Esophagus muscularis mucosa (tissue), 4 donors: ENCODE measurements around the gene PLEK. TPM values are rescaled to one million over a fixed set of nuclear protein-coding genes. Genes with fewer than 3 reads are reported as not detected.
"Not testable (repeated sequence)": the region's sequence is repeated elsewhere in the genome, so short reads cannot be mapped to it uniquely, and the experiment has no call there.

Experiments used
- DNase-seq: peaks from one replicate; pipeline ENCODE4 v3.0.0-alpha.2; 2017; ENCODE audit errors: extremely low spot score
- H3K27ac ChIP-seq, 4 donors: fragments of 200-600 bp; sonication (generic); replicated peaks in 1 of 4; 1 replicate in 3 of 4; 2 replicates in 1 of 4; pipeline ENCODE4 v1.5.1; 2016 to 2019; ENCODE audit warnings: mild to moderate bottlenecking in 1 of 4
- H3K27me3 ChIP-seq, 4 donors: fragments of 200-600 bp; sonication (generic); one replicate each; pipeline versions ENCODE4 v1.5.1 to v1.6.0; 2016 to 2019
- H3K36me3 ChIP-seq, 4 donors: fragments of 200-600 bp; sonication (generic); one replicate each; pipeline ENCODE4 v1.5.1; 2016 to 2019
- H3K4me1 ChIP-seq, 4 donors: fragments of 200-600 bp; sonication (generic); one replicate each; pipeline ENCODE4 v1.5.1; 2016 to 2019
- H3K4me3 ChIP-seq, 4 donors: fragments of 200-600 bp; sonication (generic); 1 replicate in 2 of 4; 2 replicates in 2 of 4; pipeline ENCODE4 v1.5.1; 2016 to 2019; ENCODE audit warnings: mild to moderate bottlenecking in 4 of 4, moderate library complexity in 1 of 4
- H3K9me3 ChIP-seq, 4 donors: fragments of 200-600 bp; sonication (generic); 1 replicate in 3 of 4; 2 replicates in 1 of 4; pipeline ENCODE4 v1.5.1; 2016 to 2019
- CTCF ChIP-seq, 3 experiments: fragments of 200-600 bp in 2 of 3; fragments of 450-650 bp in 1 of 3; sonication (generic) in 2 of 3; IDR thresholded peaks; one replicate each; pipeline ENCODE4 v1.5.1; 2017 to 2019; ENCODE audit warnings: antibody characterized with exemption in 3 of 3, mild to moderate bottlenecking in 2 of 3, moderate library complexity in 1 of 3
- EP300 ChIP-seq: sonication (generic); formaldehyde crosslinking; IDR thresholded peaks from one replicate; pipeline ENCODE4 v1.6.1; 2017; ENCODE audit warnings: antibody characterized with exemption
- POLR2A ChIP-seq: fragments of 450-650 bp; IDR thresholded peaks from one replicate; pipeline ENCODE4 v1.6.1; 2017; ENCODE audit warnings: antibody characterized with exemption, moderate library complexity, mild to moderate bottlenecking, low read depth
- POLR2AphosphoS5 ChIP-seq, 2 donors: sonication (generic); formaldehyde crosslinking; IDR thresholded peaks; one replicate each; pipeline ENCODE4 v1.6.1; 2017; ENCODE audit warnings: antibody characterized with exemption in 2 of 2
- WGBS: methylation state at CpG from one replicate; pipeline ENCODE4 v1.1.5; 2018; 5-methylcytosine and 5-hydroxymethylcytosine counted together
- intact Hi-C: fragments of 100-400 bp; cut with DNase I; formaldehyde crosslinking; loops from one replicate; pipeline ENCODE4 v1.15.1; 2023
- total RNA-seq, 4 donors: library from RNA; depleted of rRNA; stranded (reverse); fragments of >200 nt; gene quantifications; one replicate each; pipeline versions ENCODE4 v1.1.0 to v1.2.1, GENCODE V29; 2016

Gene PLEK
- total RNA-seq, 4 donors from 2014 or later, result 3.1 to 23.4 (median 6.0) TPM

- Histone ChIP-seq H3K27ac (no peak overlapping the region), H3K36me3 (no peaks in the 10 kb centered on the region), H3K4me3 (no peak overlapping the region), H3K4me1 (peaks cover 3 to 15% (median 10%) of the 10 kb centered on the region in 4 donors), H3K9me3 (no peaks in the 10 kb centered on the region), H3K27me3 (no peaks in the 10 kb centered on the region)
- TF ChIP-seq POLR2A, result no peak
- no peak for TF ChIP-seq CTCF (IDR thresholded peaks at IDR 0.05)
- TF ChIP-seq POLR2AphosphoS5 (IDR thresholded peaks at IDR 0.05), result no peak
- no peak for TF ChIP-seq EP300
- intact Hi-C loops, result no loop called here
- DNase-seq, result no peak
- 37% methylated on average over 2 of the region's 2 CpGs for WGBS
Observed at GRCh38 chr2:68390114-68390513, 25.0 kb downstream of the PLEK start.

- no peak for DNase-seq
- TF ChIP-seq POLR2A, result no peak
- TF ChIP-seq EP300, result no peak
- no peak for TF ChIP-seq CTCF (IDR thresholded peaks at IDR 0.05)
- no peak for TF ChIP-seq POLR2AphosphoS5 (IDR thresholded peaks at IDR 0.05)
- peaks cover 3 to 15% (median 10%) of the 10 kb centered on the region in 4 donors for H3K4me1 ChIP-seq
- no peak overlapping the region for H3K27ac ChIP-seq
- no peaks in the 10 kb centered on the region for H3K27me3 ChIP-seq
- H3K36me3 ChIP-seq, result no peaks in the 10 kb centered on the region
- H3K9me3 ChIP-seq, result no peaks in the 10 kb centered on the region
- no peak overlapping the region for H3K4me3 ChIP-seq
- intact Hi-C loops, result no loop called here
Observed at GRCh38 chr2:68390586-68390985, 25.5 kb downstream of the PLEK start.

GRCh38 chr2:68391099-68391498 lies 26.0 kb downstream of the PLEK start:
- TF ChIP-seq EP300, result no peak
- no peak for TF ChIP-seq POLR2A
- TF ChIP-seq POLR2AphosphoS5 (IDR thresholded peaks at IDR 0.05), result no peak
- no peak for TF ChIP-seq CTCF (IDR thresholded peaks at IDR 0.05)

GRCh38 chr2:68391869-68392268 lies 26.8 kb downstream of the PLEK start:
- intact Hi-C loops, result no loop called here
- Histone ChIP-seq H3K9me3 (no peaks in the 10 kb centered on the region), H3K27me3 (no peaks in the 10 kb centered on the region), H3K36me3 (no peaks in the 10 kb centered on the region), H3K4me3 (no peak overlapping the region), H3K4me1 (peaks cover 3 to 15% (median 10%) of the 10 kb centered on the region in 4 donors), H3K27ac (no peak overlapping the region)
- TF ChIP-seq POLR2AphosphoS5 (IDR thresholded peaks at IDR 0.05), result no peak
- TF ChIP-seq POLR2A, result no peak
- TF ChIP-seq CTCF (IDR thresholded peaks at IDR 0.05), result no peak
- no peak for TF ChIP-seq EP300
- no peak for DNase-seq
- WGBS, result 67% methylated on average over 2 of the region's 2 CpGs

More at GRCh38 chr2:68391099-68391498, 26.0 kb downstream of the PLEK start:
- Histone ChIP-seq H3K27ac (no peak overlapping the region), H3K27me3 (no peaks in the 10 kb centered on the region), H3K9me3 (no peaks in the 10 kb centered on the region), H3K36me3 (no peaks in the 10 kb centered on the region), H3K4me1 (peaks cover 3 to 15% (median 10%) of the 10 kb centered on the region in 4 donors), H3K4me3 (no peak overlapping the region)
- no peak for DNase-seq
- intact Hi-C loops, result no loop called here
- 47% methylated on average over 2 of the region's 2 CpGs for WGBS

- H3K4me3 ChIP-seq, result no peak overlapping the region
- 89% methylated on average over 4 of the region's 4 CpGs for WGBS
- intact Hi-C loops, result no loop called here
- H3K9me3 ChIP-seq, result no peaks in the 10 kb centered on the region
- peaks cover 0 to 5% (median 2%) of the 10 kb centered on the region in 4 donors for H3K4me1 ChIP-seq
- no peak for DNase-seq
- no peaks in the 10 kb centered on the region for H3K36me3 ChIP-seq
- TF ChIP-seq EP300 (no peak), POLR2A (no peak), POLR2AphosphoS5 (IDR thresholded peaks at IDR 0.05) (no peak), CTCF (IDR thresholded peaks at IDR 0.05) (no peak)
- no peak overlapping the region for H3K27ac ChIP-seq
- H3K27me3 ChIP-seq, result no peaks in the 10 kb centered on the region
Observed at GRCh38 chr2:68396093-68396492, 31.0 kb downstream of the PLEK start.

GRCh38 chr2:68397704-68398263 lies 32.7 kb downstream of the PLEK start:
- intact Hi-C loops, result not testable (repeated sequence)

More at GRCh38 chr2:68397704-68398263, 32.7 kb downstream of the PLEK start:
- not testable (repeated sequence) for H3K27me3 ChIP-seq, DNase-seq, H3K4me1 ChIP-seq, H3K4me3 ChIP-seq, H3K9me3 ChIP-seq, H3K36me3 ChIP-seq, H3K27ac ChIP-seq
- WGBS, result 99% methylated on average over 3 of the region's 3 CpGs
